Stomach (tissue), 9 donors: ENCODE data around the gene TENT5C. TPM values are rescaled to one million over a fixed set of nuclear protein-coding genes. Genes with fewer than 3 reads are reported as not detected.

Experiments
- DNase-seq, 2 donors: peaks; one replicate each; pipeline versions ENCODE4 v3.0.0 to v3.0.0-alpha.2; 2013 to 2019
- H3K27ac ChIP-seq, 5 donors: fragments of 200-600 bp in 4 of 5; sonication (generic) in 4 of 5; one replicate each; pipeline ENCODE4 v1.5.1; 2013 to 2019; ENCODE audit warnings: mild to moderate bottlenecking in 1 of 5, moderate library complexity in 1 of 5
- H3K27me3 ChIP-seq, 3 donors: fragments of 200-600 bp; sonication (generic); one replicate each; pipeline ENCODE4 v1.5.1; 2017 to 2019; ENCODE audit warnings: mixed run types in 1 of 3
- H3K36me3 ChIP-seq, 4 donors: fragments of 200-600 bp; sonication (generic); 1 replicate in 3 of 4; 2 replicates in 1 of 4; pipeline ENCODE4 v1.5.1; 2016 to 2019
- H3K4me1 ChIP-seq, 4 donors: fragments of 200-600 bp; sonication (generic); one replicate each; pipeline ENCODE4 v1.5.1; 2016 to 2019
- H3K4me3 ChIP-seq, 4 donors: fragments of 200-600 bp; sonication (generic) in 3 of 4; one replicate each; pipeline ENCODE4 v1.5.1; 2016 to 2019; ENCODE audit warnings: mild to moderate bottlenecking in 1 of 4
- H3K9me3 ChIP-seq, 4 donors: fragments of 200-600 bp; sonication (generic); one replicate each; pipeline ENCODE4 v1.5.1; 2016 to 2019
- CTCF ChIP-seq, 7 experiments: fragments of 450-650 bp in 4 of 7; fragments of 200-600 bp in 3 of 7; sonication (generic) in 3 of 7; IDR thresholded peaks; one replicate each; pipeline ENCODE4 v1.5.1; 2016 to 2019; ENCODE audit warnings: antibody characterized with exemption in 7 of 7, control low read depth in 2 of 7, mild to moderate bottlenecking in 1 of 7
- EP300 ChIP-seq: sonication (generic); formaldehyde crosslinking; IDR thresholded peaks from one replicate; pipeline ENCODE4 v1.6.1; 2017; ENCODE audit warnings: antibody characterized with exemption
- POLR2A ChIP-seq, 4 donors: fragments of 450-650 bp; IDR thresholded peaks; one replicate each; pipeline ENCODE4 v1.6.1; 2016; ENCODE audit warnings: antibody characterized with exemption in 4 of 4, control low read depth in 2 of 4, mild to moderate bottlenecking in 1 of 4, moderate library complexity in 1 of 4
- POLR2AphosphoS5 ChIP-seq, 3 donors: sonication (generic); formaldehyde crosslinking; IDR thresholded peaks; one replicate each; pipeline ENCODE4 v1.6.1; 2016; ENCODE audit warnings: antibody characterized with exemption in 3 of 3
- WGBS, 5 donors: extraction: QIAGEN DNeasy Blood & Tissue Kit in 3 of 5; methylation state at CpG; one replicate each; pipeline versions ENCODE4 v1.1.5 to v1.1.7; 2013 to 2018; 5-methylcytosine and 5-hydroxymethylcytosine counted together
- intact Hi-C: fragments of 100-400 bp; cut with DNase I; formaldehyde crosslinking; loops from one replicate; pipeline ENCODE4 v1.15.1; 2023; ENCODE audit warnings: low total_unique reads
- polyA plus RNA-seq, 3 donors: library from polyadenylated mRNA; stranded (reverse); fragments of 200-250 nt; gene quantifications; one replicate each; pipeline ENCODE4 v1.2.3, GENCODE V29; 2013
- total RNA-seq, 5 donors: library from RNA; depleted of rRNA; stranded (reverse); fragments of >200 nt; gene quantifications; one replicate each; pipeline versions ENCODE4 v1.1.0 to v1.2.3, GENCODE V29; 2014 to 2016
- donor health status: healthy with polysubstance abuse.
- donor health status: Bipolar disorder and iron deficiency.
- donor health status: healthy.

TENT5C gene
- total and polyA plus RNA-seq, 8 donors: 6.0 to 28.1 (median 11.4) TPM

- peak overlapping the region in 4 of 5 donors; percentile 4 to 65 (median 7) for H3K27ac ChIP-seq
- intact Hi-C loops: no loop called here
- H3K36me3 ChIP-seq: no peaks in the 10 kb centered on the region
- H3K9me3 ChIP-seq: no peaks in the 10 kb centered on the region
- TF ChIP-seq CTCF (IDR thresholded peaks at IDR 0.05): peak in 3 of 7 experiments; percentile 16 to 41 (median 36)
- TF ChIP-seq EP300: no peak
- peaks cover 28 to 55% (median 44%) of the 10 kb centered on the region in 4 donors for H3K4me1 ChIP-seq
- H3K4me3 ChIP-seq: peak overlapping the region in 1 of 4 donors; percentile 2
- no peaks in the 10 kb centered on the region for H3K27me3 ChIP-seq
- 42 to 65% (median 47%) methylated on average over 6 of the region's 6 CpGs for WGBS, 5 donors
- DNase-seq: peak; percentile 76 to 80
Measured at GRCh38 chr1:117671781-117672501, 66.1 kb downstream of the TENT5C start.

- 80 to 90% (median 86%) methylated on average over 12 of the region's 12 CpGs for WGBS, 5 donors
- Histone ChIP-seq H3K4me3 (no peak overlapping the region), H3K9me3 (no peaks in the 10 kb centered on the region), H3K4me1 (peaks cover 29 to 61% (median 46%) of the 10 kb centered on the region in 4 donors), H3K27ac (peak overlapping the region in 2 of 5 donors; percentile 16 to 65), H3K36me3 (no peaks in the 10 kb centered on the region), H3K27me3 (no peaks in the 10 kb centered on the region)
- intact Hi-C loops: no loop called here
- TF ChIP-seq POLR2AphosphoS5 (IDR thresholded peaks at IDR 0.05): no peak
- TF ChIP-seq CTCF (IDR thresholded peaks at IDR 0.05): no peak
- no peak for TF ChIP-seq POLR2A (IDR thresholded peaks at IDR 0.05)
- TF ChIP-seq EP300: no peak
- no peak for DNase-seq
Measured at GRCh38 chr1:117672756-117673155, 66.9 kb downstream of the TENT5C start.

- no peaks in the 10 kb centered on the region for H3K9me3 ChIP-seq
- intact Hi-C loops: no loop called here
- 57 to 74% (median 71%) methylated on average over 2 of the region's 2 CpGs for WGBS, 5 donors
- no peak overlapping the region for H3K4me3 ChIP-seq
- peaks cover 34 to 66% (median 52%) of the 10 kb centered on the region in 4 donors for H3K4me1 ChIP-seq
- DNase-seq: no peak
- H3K27me3 ChIP-seq: no peaks in the 10 kb centered on the region
- TF ChIP-seq POLR2AphosphoS5 (IDR thresholded peaks at IDR 0.05) (no peak), EP300 (no peak), CTCF (IDR thresholded peaks at IDR 0.05) (no peak), POLR2A (IDR thresholded peaks at IDR 0.05) (no peak)
- no peaks in the 10 kb centered on the region for H3K36me3 ChIP-seq
- H3K27ac ChIP-seq: peak overlapping the region in 1 of 5 donors; percentile 68
Measured at GRCh38 chr1:117673405-117673804, 67.6 kb downstream of the TENT5C start.

- DNase-seq: peak; percentile 69 to 77
- peaks cover 39 to 78% (median 56%) of the 10 kb centered on the region in 4 donors for H3K4me1 ChIP-seq
- no peaks in the 10 kb centered on the region for H3K9me3 ChIP-seq
- 25 to 46% (median 41%) methylated on average over 9 to 10 of the region's 10 CpGs for WGBS, 5 donors
- H3K4me3 ChIP-seq: no peak overlapping the region
- peak in 2 of 7 experiments; percentile 2 to 40 for TF ChIP-seq CTCF (IDR thresholded peaks at IDR 0.05)
- no peak for TF ChIP-seq POLR2A (IDR thresholded peaks at IDR 0.05)
- no peak for TF ChIP-seq EP300
- peak in 2 of 3 donors; percentile 47 to 72 for TF ChIP-seq POLR2AphosphoS5 (IDR thresholded peaks at IDR 0.05)
- intact Hi-C loops: no loop called here
- H3K36me3 ChIP-seq: no peaks in the 10 kb centered on the region
- H3K27me3 ChIP-seq: no peaks in the 10 kb centered on the region
- peak overlapping the region; percentile 23 to 68 (median 65) for H3K27ac ChIP-seq
Measured at GRCh38 chr1:117674521-117675400, 68.9 kb downstream of the TENT5C start.
